Adipose tissue (tissue), 3 donors: ENCODE data around the gene SLC2A3. TPM values are rescaled to one million over a fixed set of nuclear protein-coding genes. Genes with fewer than 3 reads are reported as not detected.
"Not testable (repeated sequence)": the region's sequence is repeated elsewhere in the genome, so short reads cannot be mapped to it uniquely, and the experiment has no call there.

Source experiments
- H3K27ac ChIP-seq: one replicate; pipeline ENCODE4 v1.5.1; 2013; ENCODE audit warnings: low read depth, low read length
- WGBS, 3 donors: extraction: QIAGEN DNeasy Blood & Tissue Kit; methylation state at CpG; one replicate each; pipeline ENCODE4 v1.1.7; 2013; 5-methylcytosine and 5-hydroxymethylcytosine counted together
- polyA plus RNA-seq, 3 donors: library from polyadenylated mRNA; stranded (reverse); fragments of 200-250 nt; gene quantifications; one replicate each; pipeline ENCODE4 v1.2.3, GENCODE V29; 2013
- donor health status: healthy with polysubstance abuse.
- donor health status: Bipolar disorder and iron deficiency.
- donor health status: healthy.

SLC2A3 gene
- polyA plus RNA-seq, 3 donors: 4.3 to 79.4 (median 43.3) TPM

DNA sequence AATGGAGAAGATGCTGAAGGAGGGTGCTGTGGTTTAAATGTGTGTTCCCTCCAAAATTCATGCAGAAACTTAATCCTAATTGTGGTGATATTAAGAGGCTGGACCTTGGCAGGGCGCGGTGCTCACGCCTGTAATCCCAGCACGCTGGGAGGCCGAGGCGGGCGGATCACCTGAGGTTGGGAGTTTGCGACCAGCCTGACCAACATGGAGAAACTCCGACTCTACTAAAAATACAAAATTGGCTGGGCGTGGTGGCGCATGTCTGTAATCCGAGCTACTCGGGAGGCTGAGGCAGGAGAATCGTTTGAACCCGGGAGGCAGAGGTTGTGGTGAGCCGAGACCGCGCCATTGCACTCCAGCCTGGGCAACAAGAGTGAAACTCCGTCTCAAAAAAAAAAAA is 18.9 kb upstream of the SLC2A3 start:
- WGBS, 3 donors: 95 to 98% (median 95%) methylated on average over 17 to 19 of the region's 19 CpGs
- not testable (repeated sequence) for H3K27ac ChIP-seq

GRCh38 chr12:7954418-7954817 is 18.4 kb upstream of the SLC2A3 start:
- 54 to 70% (median 58%) methylated on average over 7 to 9 of the region's 10 CpGs for WGBS, 3 donors

GRCh38 chr12:7953912-7954311 is 17.9 kb upstream of the SLC2A3 start:
- not testable (repeated sequence) for H3K27ac ChIP-seq
- 96 to 100% (median 97%) methylated on average over 1 of the region's 2 CpGs for WGBS, 3 donors

More at GRCh38 chr12:7954418-7954817, 18.4 kb upstream of the SLC2A3 start:
- H3K27ac ChIP-seq: not testable (repeated sequence)

DNA sequence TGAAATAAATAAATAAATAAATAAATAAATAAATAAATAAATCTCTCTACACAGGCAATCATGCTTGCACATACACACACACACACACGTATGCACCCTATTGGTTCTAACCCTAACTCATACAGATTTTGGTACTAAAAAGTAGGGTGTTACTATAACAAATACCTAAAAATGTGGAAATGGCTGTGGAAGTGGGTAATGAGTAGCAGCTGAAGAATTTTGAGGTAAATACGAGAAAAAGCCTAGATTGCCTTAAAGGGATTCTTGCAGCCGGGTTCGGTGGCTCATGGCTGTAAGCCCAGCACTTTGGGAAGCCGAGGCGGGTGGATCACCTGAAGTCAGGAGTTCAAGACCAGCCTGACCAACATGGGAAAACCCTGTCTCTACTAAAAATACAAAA is 15.7 kb upstream of the SLC2A3 start:
- no peak overlapping the region for H3K27ac ChIP-seq
- 90 to 96% (median 94%) methylated on average over 6 of the region's 6 CpGs for WGBS, 3 donors

GRCh38 chr12:7950230-7950943 is 14.4 kb upstream of the SLC2A3 start:
- 92 to 93% (median 93%) methylated on average over 13 of the region's 14 CpGs for WGBS, 3 donors
- H3K27ac ChIP-seq: not testable (repeated sequence)

GRCh38 chr12:7948589-7949260 is 12.7 kb upstream of the SLC2A3 start:
- peak overlapping the region; percentile 66 for H3K27ac ChIP-seq
- 52 to 84% (median 55%) methylated on average over 2 of the region's 2 CpGs for WGBS, 3 donors

GRCh38 chr12:7947011-7947410 is 11.0 kb upstream of the SLC2A3 start:
- H3K27ac ChIP-seq: no peak overlapping the region
- 85 to 89% (median 88%) methylated on average over 2 of the region's 2 CpGs for WGBS, 3 donors

DNA sequence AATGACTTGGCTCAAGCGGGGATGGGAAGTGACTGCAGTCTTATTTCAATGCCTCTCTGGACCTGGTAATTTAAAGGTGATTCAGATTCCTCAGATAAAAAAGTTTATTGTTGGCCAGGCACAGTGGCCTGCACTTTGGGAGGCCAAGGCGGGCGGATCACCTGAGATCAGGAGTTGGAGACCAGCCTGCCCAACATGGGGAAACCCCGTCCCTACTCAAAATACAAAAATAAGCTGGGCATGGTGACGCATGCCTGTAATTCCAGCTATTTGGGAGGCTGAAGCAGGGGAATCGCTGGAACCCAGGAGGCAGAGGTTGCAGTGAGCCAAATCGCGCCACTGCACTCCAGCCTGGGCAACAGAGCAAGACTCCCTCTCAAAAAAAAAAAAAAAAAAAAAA is 8.8 kb upstream of the SLC2A3 start:
- WGBS, 3 donors: 96 to 98% (median 97%) methylated on average over 8 of the region's 8 CpGs
- not testable (repeated sequence) for H3K27ac ChIP-seq

DNA sequence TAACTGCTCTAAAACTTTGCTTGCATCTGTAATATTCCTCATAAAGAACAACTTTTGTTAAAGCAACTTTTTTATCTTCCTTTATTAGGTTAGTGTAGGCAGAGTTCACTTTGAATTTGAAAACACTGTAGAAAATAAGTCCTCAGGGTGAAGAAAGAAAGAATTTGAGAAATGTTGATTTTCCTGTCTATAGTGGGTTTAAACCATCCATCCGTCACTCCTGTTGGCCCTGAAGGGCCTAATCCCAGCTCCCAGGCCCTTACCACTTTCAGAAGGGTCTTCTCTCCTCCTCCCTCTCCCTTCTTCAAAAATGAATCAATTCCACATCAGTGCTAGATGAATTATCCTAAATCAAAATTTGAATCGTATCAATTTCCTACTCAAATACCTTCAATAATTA is 4.9 kb upstream of the SLC2A3 start:
- 91 to 94% (median 94%) methylated on average over 2 of the region's 2 CpGs for WGBS, 3 donors
- no peak overlapping the region for H3K27ac ChIP-seq

GRCh38 chr12:7937833-7938506 is 2.0 kb upstream of the SLC2A3 start:
- H3K27ac ChIP-seq: no peak overlapping the region
- WGBS, 3 donors: 19 to 33% (median 29%) methylated on average over 4 of the region's 4 CpGs

DNA sequence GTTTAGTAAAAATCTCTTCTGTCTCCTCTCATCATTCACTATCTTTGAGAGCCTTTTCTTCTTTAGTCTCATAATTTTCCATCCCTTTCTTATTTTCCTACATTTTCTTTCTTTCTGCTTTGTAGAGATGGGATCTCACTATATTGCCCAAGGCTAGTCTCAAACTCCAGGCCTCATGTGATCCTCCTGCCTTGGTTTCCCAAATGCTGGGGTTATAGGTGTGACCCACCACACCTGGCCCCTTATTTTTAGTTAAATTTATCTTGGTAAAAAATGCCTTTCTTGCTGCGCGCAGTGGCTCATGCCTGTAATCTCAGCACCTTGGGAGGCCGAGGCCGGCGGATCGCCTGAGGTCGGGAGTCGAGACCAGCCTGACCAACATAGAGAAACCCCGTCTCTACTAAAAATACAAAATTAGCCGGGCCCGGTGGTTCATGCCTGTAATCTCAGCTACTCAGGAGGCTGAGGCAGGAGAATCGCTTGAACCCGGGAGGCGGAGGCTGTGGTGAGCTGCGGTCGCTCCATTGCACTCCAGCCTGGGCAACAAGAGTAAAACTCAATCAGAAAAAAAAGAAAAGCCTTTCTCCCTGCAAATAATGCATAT is 996 bp downstream of the SLC2A3 start:
- no peak overlapping the region for H3K27ac ChIP-seq

DNA sequence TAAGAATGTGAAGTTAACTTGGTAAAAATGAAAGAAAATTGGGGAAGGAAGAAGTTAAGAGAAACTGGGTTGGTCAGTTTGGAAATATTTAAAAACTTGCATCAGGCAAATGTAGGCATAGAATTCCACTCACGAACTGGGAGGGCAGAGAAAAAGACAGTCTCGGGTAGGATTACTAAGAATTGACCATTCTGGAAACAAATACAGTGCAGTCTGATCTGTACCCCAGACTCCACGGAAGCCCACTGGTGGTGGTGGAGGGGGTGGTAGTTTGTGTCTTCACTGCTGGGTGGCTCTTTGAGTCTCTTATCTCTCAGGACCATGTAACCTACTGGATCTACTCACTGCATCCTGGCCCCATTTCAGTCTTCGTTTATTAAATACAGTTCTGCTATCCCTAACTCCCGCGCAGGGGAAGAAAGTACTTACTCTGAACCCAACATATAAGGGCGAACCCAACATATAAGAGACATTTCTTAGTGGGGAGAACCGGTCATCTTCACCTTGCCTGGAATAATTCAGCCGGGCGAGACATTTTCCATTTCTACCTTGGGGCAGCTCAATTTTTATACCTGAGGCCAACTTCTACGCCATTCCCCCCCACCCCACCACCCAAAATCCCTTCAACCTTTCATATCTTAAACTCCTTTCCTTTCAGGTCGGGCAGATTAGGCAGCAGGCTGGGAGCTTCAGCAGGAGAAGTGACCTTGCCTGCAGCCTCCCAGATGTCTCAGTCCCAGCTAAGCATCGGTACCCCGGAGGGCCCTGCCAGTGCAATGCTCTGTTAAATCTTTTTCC is 1.7 kb downstream of the SLC2A3 start:
- 41 to 62% (median 44%) methylated on average over 14 of the region's 14 CpGs for WGBS, 3 donors
- H3K27ac ChIP-seq: no peak overlapping the region

More for the DNA sequence above, 996 bp downstream of the SLC2A3 start:
- WGBS, 3 donors: 47 to 67% (median 53%) methylated on average over 16 of the region's 16 CpGs

- H3K27ac ChIP-seq: no peak overlapping the region
- WGBS, 3 donors: 0 to 3% (median 2%) methylated on average over 7 of the region's 7 CpGs
Observed at GRCh38 chr12:7933255-7933726, 2.7 kb downstream of the SLC2A3 start.

GRCh38 chr12:7932599-7933240 is 3.3 kb downstream of the SLC2A3 start:
- H3K27ac ChIP-seq: not testable (repeated sequence)
- WGBS, 3 donors: 53 to 65% (median 62%) methylated on average over 11 of the region's 11 CpGs

- no peak overlapping the region for H3K27ac ChIP-seq
- WGBS, 3 donors: 37 to 78% (median 77%) methylated on average over 8 of the region's 8 CpGs
Observed at GRCh38 chr12:7929083-7929792, 6.7 kb downstream of the SLC2A3 start.

GRCh38 chr12:7927470-7927869 is 8.5 kb downstream of the SLC2A3 start:
- no peak overlapping the region for H3K27ac ChIP-seq
- WGBS, 3 donors: 89 to 98% (median 96%) methylated on average over 4 of the region's 4 CpGs

DNA sequence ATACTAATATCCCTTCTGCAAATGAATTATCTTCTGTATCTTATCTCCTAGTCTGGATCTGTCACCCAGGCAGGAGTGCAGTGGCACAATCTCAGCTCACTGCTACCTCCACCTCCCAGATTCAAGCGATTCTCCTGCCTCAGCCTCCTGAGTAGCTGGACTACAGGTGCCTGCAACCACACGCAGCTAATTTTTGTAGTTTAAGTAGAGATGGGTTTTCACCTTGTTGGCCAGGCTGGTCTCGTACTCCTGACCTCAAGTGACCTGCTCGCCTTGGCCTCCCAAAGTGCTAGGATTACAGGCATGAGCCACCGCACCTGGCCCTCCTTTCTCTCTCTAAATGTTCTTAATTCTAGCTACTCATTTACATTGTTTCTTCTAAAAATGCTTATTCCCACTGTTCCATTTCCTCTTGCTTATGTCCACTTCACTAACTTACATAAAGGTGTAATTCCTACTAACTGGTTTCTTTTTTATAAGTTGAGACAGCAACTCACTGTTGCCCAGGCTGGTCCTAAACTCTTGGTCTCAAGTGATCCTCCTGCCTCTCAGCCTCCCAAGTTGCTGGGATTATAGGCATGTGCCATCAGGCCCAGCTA is 9.8 kb downstream of the SLC2A3 start:
- 93 to 97% (median 94%) methylated on average over 5 of the region's 5 CpGs for WGBS, 3 donors
- H3K27ac ChIP-seq: not testable (repeated sequence)
